Cardiac muscle cell (in vitro differentiated cells and primary cell): ENCODE data around the gene SCAF4. TPM values are rescaled to one million over a fixed set of nuclear protein-coding genes. Genes with fewer than 3 reads are reported as not detected.

Experiments
- DNase-seq, 2 donors: peaks; one replicate each; pipeline versions ENCODE4 v3.0.0 to v3.0.0-alpha.2; 2010 to 2017; ENCODE audit warnings: low read depth in 1 of 2, low spot score in 1 of 2
- H3K27ac ChIP-seq: fragments of 200-600 bp; sonication (generic); 2 replicates; pipeline ENCODE4 v1.5.1; 2016
- H3K27me3 ChIP-seq: fragments of 200-600 bp; sonication (generic); 2 replicates; pipeline ENCODE4 v1.6.0; 2016; ENCODE audit warnings: control low read depth
- H3K36me3 ChIP-seq: fragments of 200-600 bp; sonication (generic); 2 replicates; pipeline ENCODE4 v1.5.1; 2016; ENCODE audit warnings: control low read depth
- H3K4me1 ChIP-seq: fragments of 200-600 bp; sonication (generic); 2 replicates; pipeline ENCODE4 v1.8.1; 2017; ENCODE audit warnings: low read depth, mild to moderate bottlenecking, mixed run types
- H3K4me3 ChIP-seq: fragments of 200-600 bp; sonication (generic); 2 replicates; pipeline ENCODE4 v1.5.1; 2016; ENCODE audit warnings: mild to moderate bottlenecking
- H3K9me3 ChIP-seq: fragments of 200-600 bp; sonication (generic); 2 replicates; pipeline ENCODE4 v1.5.1; 2017; ENCODE audit warnings: low read depth, mild to moderate bottlenecking, control low read depth
- polyA plus RNA-seq: library from polyadenylated mRNA; unstranded; fragments of >200 nt; fragmentation: Nextera tagmentation; extraction: Ambion mirVana; gene quantifications from 2 replicates; pipeline ENCODE4 v1.2.1, GENCODE V29; 2016
- total RNA-seq: library from RNA; depleted of rRNA; stranded (reverse); fragments of >200 nt; gene quantifications from 2 replicates; pipeline ENCODE4 v1.2.3, GENCODE V29; 2016
- TF ChIP-seq, protein P1 (sequence below): IDR thresholded peaks from 2 replicates; pipeline ENCODE4 v1.5.1; 2012; ENCODE audit warnings: low read depth, mild to moderate bottlenecking, low read length

SCAF4 gene
- total and polyA plus RNA-seq, 2 experiments from 2014 or later: 16.0 to 28.6 TPM

GRCh38 chr21:31623664-31624063 is 108.3 kb downstream of the SCAF4 start:
- no peaks in the 10 kb centered on the region for H3K27me3 ChIP-seq
- H3K9me3 ChIP-seq: no peaks in the 10 kb centered on the region
- DNase-seq: no peak
- no peaks in the 10 kb centered on the region for H3K36me3 ChIP-seq
- no peaks in the 10 kb centered on the region for H3K4me1 ChIP-seq
- no peak overlapping the region for H3K27ac ChIP-seq
- TF ChIP-seq, protein P1, sequence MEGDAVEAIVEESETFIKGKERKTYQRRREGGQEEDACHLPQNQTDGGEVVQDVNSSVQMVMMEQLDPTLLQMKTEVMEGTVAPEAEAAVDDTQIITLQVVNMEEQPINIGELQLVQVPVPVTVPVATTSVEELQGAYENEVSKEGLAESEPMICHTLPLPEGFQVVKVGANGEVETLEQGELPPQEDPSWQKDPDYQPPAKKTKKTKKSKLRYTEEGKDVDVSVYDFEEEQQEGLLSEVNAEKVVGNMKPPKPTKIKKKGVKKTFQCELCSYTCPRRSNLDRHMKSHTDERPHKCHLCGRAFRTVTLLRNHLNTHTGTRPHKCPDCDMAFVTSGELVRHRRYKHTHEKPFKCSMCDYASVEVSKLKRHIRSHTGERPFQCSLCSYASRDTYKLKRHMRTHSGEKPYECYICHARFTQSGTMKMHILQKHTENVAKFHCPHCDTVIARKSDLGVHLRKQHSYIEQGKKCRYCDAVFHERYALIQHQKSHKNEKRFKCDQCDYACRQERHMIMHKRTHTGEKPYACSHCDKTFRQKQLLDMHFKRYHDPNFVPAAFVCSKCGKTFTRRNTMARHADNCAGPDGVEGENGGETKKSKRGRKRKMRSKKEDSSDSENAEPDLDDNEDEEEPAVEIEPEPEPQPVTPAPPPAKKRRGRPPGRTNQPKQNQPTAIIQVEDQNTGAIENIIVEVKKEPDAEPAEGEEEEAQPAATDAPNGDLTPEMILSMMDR: no peak
- no peak overlapping the region for H3K4me3 ChIP-seq

GRCh38 chr21:31622397-31622796 is 109.5 kb downstream of the SCAF4 start:
- H3K9me3 ChIP-seq: no peaks in the 10 kb centered on the region
- H3K27me3 ChIP-seq: no peaks in the 10 kb centered on the region
- TF ChIP-seq, protein P1: no peak
- no peaks in the 10 kb centered on the region for H3K4me1 ChIP-seq
- no peak for DNase-seq
- H3K36me3 ChIP-seq: no peaks in the 10 kb centered on the region
- no peak overlapping the region for H3K4me3 ChIP-seq
- no peak overlapping the region for H3K27ac ChIP-seq

Other genes with a start within 250 kb of the SCAF4 start
- 242 and 344 TPM in 2 replicates for gene SOD1, start 72.4 kb downstream of the SCAF4 start, total RNA-seq
- gene SOD1, start 72.4 kb downstream of the SCAF4 start, polyA plus RNA-seq: 463 and 469 TPM in 2 replicates
- 6.7 and 8.0 TPM in 2 replicates for gene HUNK, start 140.9 kb upstream of the SCAF4 start, total RNA-seq
- 9.2 and 13.2 TPM in 2 replicates for gene HUNK, start 140.9 kb upstream of the SCAF4 start, polyA plus RNA-seq